H1 (cell line): ENCODE measurements around the gene C5orf52.

Experiments used
- BACH1 ChIP-seq: IDR thresholded peaks from 2 replicates; pipeline ENCODE4 v1.6.1; 2012; ENCODE audit warnings: low read length, improper control_type of control experiment
- CBX8 ChIP-seq: fragments of 300-800, 300-1000 bp; sonication (generic); IDR thresholded peaks from 2 replicates; pipeline ENCODE4 v1.7.1; 2016; ENCODE audit warnings: low read depth, low read length, borderline replicate concordance
- CEBPB ChIP-seq: IDR thresholded peaks from 2 replicates; pipeline ENCODE4 v1.6.1; 2012; ENCODE audit warnings: low read depth, low read length
- CHD2 ChIP-seq: IDR thresholded peaks from 2 replicates; pipeline ENCODE4 v1.6.1; 2012; ENCODE audit warnings: low read length, improper control_type of control experiment
- CTCF ChIP-seq, 3 experiments: IDR thresholded peaks; 1 replicate in 2 of 3; 2 replicates in 1 of 3; pipeline versions ENCODE4 v1.5.1 to v1.6.1; 2011; ENCODE audit warnings: low read length in 3 of 3, mild to moderate bottlenecking in 3 of 3, inconsistent platforms in 2 of 3, low read depth in 1 of 3, moderate library complexity in 1 of 3; ENCODE audit not compliant: insufficient read depth in 1 of 3; ENCODE audit errors: control extremely low read depth in 1 of 3
- GTF2F1 ChIP-seq: IDR thresholded peaks from 2 replicates; pipeline ENCODE4 v1.6.1; 2012; ENCODE audit warnings: low read depth, low read length, improper control_type of control experiment, borderline replicate concordance
- KDM5A ChIP-seq: fragments of 200-600 bp; IDR thresholded peaks from 2 replicates; pipeline ENCODE4 v1.7.1; 2012; ENCODE audit warnings: mild to moderate bottlenecking, low read length, inconsistent platforms, mixed read lengths
- NRF1 ChIP-seq: IDR thresholded peaks from 2 replicates; pipeline ENCODE4 v1.6.1; 2011; ENCODE audit warnings: mild to moderate bottlenecking, low read depth, low read length, improper control_type of control experiment
- POLR2A ChIP-seq, 2 experiments: IDR thresholded peaks; 1 replicate in 1 of 2; 2 replicates in 1 of 2; pipeline ENCODE4 v1.6.1; 2011; ENCODE audit warnings: low read depth in 2 of 2, low read length in 2 of 2, mild to moderate bottlenecking in 2 of 2; ENCODE audit errors: control extremely low read depth in 1 of 2
- POLR2AphosphoS5 ChIP-seq: IDR thresholded peaks from 2 replicates; pipeline ENCODE4 v1.6.1; 2011; ENCODE audit warnings: low read depth, low read length
- POU5F1 ChIP-seq: IDR thresholded peaks from 2 replicates; pipeline ENCODE4 v1.6.1; 2011; ENCODE audit warnings: low read depth, mild to moderate bottlenecking, low read length, moderate library complexity
- RXRA ChIP-seq: IDR thresholded peaks from 2 replicates; pipeline ENCODE4 v1.6.1; 2011; ENCODE audit warnings: low read depth, mild to moderate bottlenecking, low read length, moderate library complexity; ENCODE audit not compliant: insufficient read depth
- TEAD4 ChIP-seq: IDR thresholded peaks from 2 replicates; pipeline ENCODE4 v1.6.1; 2012; ENCODE audit warnings: low read depth, low read length, inconsistent platforms, mixed read lengths

- no peak for TF ChIP-seq GTF2F1
- TF ChIP-seq CEBPB: no peak
- no peak for TF ChIP-seq CTCF (IDR thresholded peaks at IDR 0.05; ENCODE audit: control extremely low read depth in 1 of 3, insufficient read depth in 1 of 3, low read depth in 1 of 3, low read length in 3 of 3)
- no peak for TF ChIP-seq POU5F1
- no peak for TF ChIP-seq NRF1
- TF ChIP-seq BACH1: no peak
- no peak for TF ChIP-seq POLR2A (IDR thresholded peaks at IDR 0.05; ENCODE audit: control extremely low read depth in 1 of 2, low read depth in 2 of 2, low read length in 2 of 2)
- TF ChIP-seq CHD2: no peak
- TF ChIP-seq CBX8: no peak
- no peak for TF ChIP-seq RXRA
- TF ChIP-seq KDM5A: no peak
- no peak for TF ChIP-seq TEAD4
- no peak for TF ChIP-seq POLR2AphosphoS5
These were observed 43.2 kb downstream of the C5orf52 start for GRCh38 chr5:157714596-157714864.
